ENCODE measurements around the gene RCCD1.

RCCD1 gene

GRCh38 chr15:90959894-90960293 is 5.2 kb downstream of the RCCD1 start:
- DNase-seq (ENCODE audit: low read depth): peak; percentile 76
- TF ChIP-seq, protein P1, sequence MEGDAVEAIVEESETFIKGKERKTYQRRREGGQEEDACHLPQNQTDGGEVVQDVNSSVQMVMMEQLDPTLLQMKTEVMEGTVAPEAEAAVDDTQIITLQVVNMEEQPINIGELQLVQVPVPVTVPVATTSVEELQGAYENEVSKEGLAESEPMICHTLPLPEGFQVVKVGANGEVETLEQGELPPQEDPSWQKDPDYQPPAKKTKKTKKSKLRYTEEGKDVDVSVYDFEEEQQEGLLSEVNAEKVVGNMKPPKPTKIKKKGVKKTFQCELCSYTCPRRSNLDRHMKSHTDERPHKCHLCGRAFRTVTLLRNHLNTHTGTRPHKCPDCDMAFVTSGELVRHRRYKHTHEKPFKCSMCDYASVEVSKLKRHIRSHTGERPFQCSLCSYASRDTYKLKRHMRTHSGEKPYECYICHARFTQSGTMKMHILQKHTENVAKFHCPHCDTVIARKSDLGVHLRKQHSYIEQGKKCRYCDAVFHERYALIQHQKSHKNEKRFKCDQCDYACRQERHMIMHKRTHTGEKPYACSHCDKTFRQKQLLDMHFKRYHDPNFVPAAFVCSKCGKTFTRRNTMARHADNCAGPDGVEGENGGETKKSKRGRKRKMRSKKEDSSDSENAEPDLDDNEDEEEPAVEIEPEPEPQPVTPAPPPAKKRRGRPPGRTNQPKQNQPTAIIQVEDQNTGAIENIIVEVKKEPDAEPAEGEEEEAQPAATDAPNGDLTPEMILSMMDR (conservative IDR thresholded peaks at IDR 0.05; ENCODE audit: low read depth, low read length): no peak
- no peak overlapping the region for H3K4me3 ChIP-seq (ENCODE audit: low read length)

- DNase-seq (ENCODE audit: low read depth): no peak
- H3K4me3 ChIP-seq (ENCODE audit: low read length): no peak overlapping the region
- TF ChIP-seq, protein P1 (conservative IDR thresholded peaks at IDR 0.05; ENCODE audit: low read depth, low read length): no peak
Observed at GRCh38 chr15:90960298-90961091, 5.8 kb downstream of the RCCD1 start.

DNA sequence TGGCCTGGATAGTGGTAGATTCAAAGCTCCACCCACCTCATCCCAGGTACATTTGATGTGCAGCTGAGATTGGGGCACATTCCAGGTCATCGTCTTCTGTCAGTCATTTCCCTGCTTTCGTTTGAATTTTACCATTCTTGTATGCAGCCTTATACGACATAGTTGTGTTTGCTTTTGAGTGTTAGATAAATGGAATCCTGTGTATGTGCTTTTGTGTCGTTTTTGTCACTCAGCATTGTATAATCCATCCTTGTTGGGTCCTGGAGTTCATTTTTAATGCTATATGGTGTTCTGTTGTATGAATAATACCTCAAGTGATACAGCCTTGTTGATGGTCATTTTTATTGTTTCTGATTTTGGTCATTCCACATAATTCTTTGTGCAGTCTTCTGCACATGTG is 7.3 kb downstream of the RCCD1 start:
- DNase-seq (ENCODE audit: low read depth): no peak
- TF ChIP-seq, protein P1 (conservative IDR thresholded peaks at IDR 0.05; ENCODE audit: low read depth, low read length): no peak
- no peak overlapping the region for H3K4me3 ChIP-seq (ENCODE audit: low read length)

DNA sequence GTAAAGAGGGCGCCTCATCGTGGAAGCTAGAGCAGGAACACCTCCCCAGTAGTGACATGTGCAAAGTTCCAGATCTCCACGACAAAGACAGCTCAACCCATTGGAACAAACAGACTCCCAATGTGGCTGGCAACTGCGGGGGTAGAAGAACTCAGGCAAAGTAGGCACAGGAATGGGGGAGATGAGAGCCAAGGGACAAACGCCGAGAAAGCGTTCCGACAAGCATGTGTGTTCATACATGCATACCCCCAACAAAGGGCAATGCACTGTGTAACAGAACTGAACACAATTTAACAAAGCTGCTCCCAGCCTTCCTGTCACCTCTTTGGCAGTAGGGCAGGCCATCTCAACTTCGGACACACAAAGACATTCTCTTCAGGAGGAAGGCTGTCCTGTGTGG is 11.6 kb downstream of the RCCD1 start:
- TF ChIP-seq, protein P1 (conservative IDR thresholded peaks at IDR 0.05; ENCODE audit: low read depth, low read length): no peak
- no peak overlapping the region for H3K4me3 ChIP-seq (ENCODE audit: low read length)
- no peak for DNase-seq (ENCODE audit: low read depth)

DNA sequence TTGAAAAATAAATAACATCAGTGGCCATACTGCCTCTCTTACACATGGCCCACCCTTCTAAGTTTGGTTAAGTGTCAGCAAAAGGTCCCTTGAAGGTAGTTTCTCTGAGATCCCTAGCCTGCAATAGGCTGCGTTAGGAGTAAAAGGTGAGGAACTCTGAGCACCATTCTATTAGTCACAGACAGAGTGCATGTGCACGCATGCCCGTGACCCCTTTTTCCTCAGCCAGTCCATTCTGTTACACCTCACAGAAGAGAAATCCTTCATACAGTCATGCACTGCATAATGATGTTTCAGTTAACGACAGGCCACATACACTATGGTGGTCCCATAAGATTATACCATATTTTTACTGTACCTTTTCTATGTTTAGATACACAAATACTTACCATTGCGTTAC is 12.5 kb downstream of the RCCD1 start:
- no peak overlapping the region for H3K4me3 ChIP-seq (ENCODE audit: low read length)
- DNase-seq (ENCODE audit: low read depth): no peak
- TF ChIP-seq, protein P1 (conservative IDR thresholded peaks at IDR 0.05; ENCODE audit: low read depth, low read length): no peak

GRCh38 chr15:90968434-90968833 is 13.8 kb downstream of the RCCD1 start:
- TF ChIP-seq, protein P1 (conservative IDR thresholded peaks at IDR 0.05; ENCODE audit: low read depth, low read length): no peak
- H3K4me3 ChIP-seq (ENCODE audit: low read length): no peak overlapping the region
- no peak for DNase-seq (ENCODE audit: low read depth)

- TF ChIP-seq, protein P1 (conservative IDR thresholded peaks at IDR 0.05; ENCODE audit: low read depth, low read length): no peak
- DNase-seq (ENCODE audit: low read depth): no peak
- H3K4me3 ChIP-seq (ENCODE audit: low read length): no peak overlapping the region
Observed at GRCh38 chr15:90970274-90970673, 15.6 kb downstream of the RCCD1 start.

All from retinal pigment epithelial cell (primary cell).